NCI-H2227 treated with DMSO at 0.1 percent for 48 hours (cell line): ENCODE data around the gene DPYSL4.

Experiments used
- DNase-seq: peaks from one replicate; lab custom pipeline; 2025; lab: John Stamatoyannopoulos, UW

The DPYSL4 gene

GRCh38 chr10:132196178-132197113 is 9.7 kb downstream of the DPYSL4 start:
- no peak for DNase-seq

DNA sequence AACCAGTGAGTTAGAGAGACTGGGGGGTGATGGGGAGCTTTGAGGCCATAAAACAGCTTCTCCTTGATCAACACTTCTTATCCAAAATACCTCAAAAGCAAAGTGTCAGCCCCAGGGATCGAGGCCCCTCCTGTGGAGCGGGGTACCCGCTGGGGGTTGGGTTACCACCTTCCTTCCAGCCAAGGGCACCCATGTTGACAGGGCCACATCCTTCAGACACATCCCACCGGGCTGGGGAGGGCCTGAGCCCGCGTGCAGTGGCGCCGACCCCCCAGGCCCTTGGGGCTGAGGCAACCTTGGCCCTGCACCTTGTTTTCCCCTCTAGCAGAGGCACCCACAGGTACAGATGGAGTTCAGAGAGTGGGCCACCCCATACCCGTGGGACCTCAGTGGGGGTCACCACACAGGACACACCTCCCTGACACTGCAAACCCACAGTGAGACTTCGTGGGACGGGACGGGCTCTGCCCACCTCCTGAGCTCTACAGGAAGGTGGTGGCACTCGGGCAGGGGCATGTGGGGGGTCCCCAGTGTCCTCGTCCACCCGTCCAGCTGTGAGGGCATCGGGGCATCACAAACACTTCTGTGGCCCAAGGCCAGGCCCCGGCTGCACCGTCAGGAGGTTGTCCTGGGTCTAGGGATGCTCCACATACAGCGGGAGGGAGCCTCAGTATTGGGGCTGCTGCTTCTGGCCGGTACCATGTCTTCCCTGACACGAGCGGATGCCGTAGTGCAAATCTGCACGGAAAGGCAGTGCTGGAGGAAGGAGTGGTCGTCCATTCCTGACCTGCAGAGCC is 10.7 kb downstream of the DPYSL4 start:
- no peak for DNase-seq

GRCh38 chr10:132198068-132198370 is 11.3 kb downstream of the DPYSL4 start:
- DNase-seq: no peak

GRCh38 chr10:132198381-132199181 is 11.8 kb downstream of the DPYSL4 start:
- DNase-seq: no peak

DNA sequence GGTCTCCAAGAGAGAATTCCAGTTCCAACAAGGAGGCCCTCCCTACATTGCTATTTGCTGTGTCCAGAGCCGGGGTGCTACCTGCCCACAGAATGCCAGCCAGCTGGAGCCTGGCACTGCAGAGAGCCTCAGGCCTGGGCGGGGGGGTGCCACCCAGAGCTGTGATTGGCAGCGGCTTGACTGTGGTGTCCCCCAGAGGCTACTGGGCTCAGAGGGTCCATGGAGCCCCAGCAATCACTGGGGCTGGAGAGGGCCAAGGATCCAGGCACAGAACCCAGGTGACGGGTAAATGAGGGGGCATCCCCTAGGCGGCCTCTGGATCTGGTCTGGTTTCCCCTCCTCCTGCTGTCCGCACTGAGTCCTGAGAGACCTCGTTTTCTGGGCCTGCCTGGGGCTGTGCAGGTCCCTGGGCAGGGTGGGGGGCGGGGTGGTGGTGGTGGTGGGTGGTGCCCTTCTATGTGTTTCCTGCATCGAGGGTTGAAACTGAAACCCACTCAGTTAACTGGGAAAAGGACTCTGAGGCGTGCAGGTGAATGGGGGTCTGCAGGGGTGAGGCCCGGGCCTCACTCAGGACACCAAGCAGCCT is 12.6 kb downstream of the DPYSL4 start:
- DNase-seq: no peak

GRCh38 chr10:132199854-132200311 is 13.1 kb downstream of the DPYSL4 start:
- DNase-seq: no peak

- DNase-seq: no peak
These were observed 13.8 kb downstream of the DPYSL4 start for GRCh38 chr10:132200344-132201110.

DNA sequence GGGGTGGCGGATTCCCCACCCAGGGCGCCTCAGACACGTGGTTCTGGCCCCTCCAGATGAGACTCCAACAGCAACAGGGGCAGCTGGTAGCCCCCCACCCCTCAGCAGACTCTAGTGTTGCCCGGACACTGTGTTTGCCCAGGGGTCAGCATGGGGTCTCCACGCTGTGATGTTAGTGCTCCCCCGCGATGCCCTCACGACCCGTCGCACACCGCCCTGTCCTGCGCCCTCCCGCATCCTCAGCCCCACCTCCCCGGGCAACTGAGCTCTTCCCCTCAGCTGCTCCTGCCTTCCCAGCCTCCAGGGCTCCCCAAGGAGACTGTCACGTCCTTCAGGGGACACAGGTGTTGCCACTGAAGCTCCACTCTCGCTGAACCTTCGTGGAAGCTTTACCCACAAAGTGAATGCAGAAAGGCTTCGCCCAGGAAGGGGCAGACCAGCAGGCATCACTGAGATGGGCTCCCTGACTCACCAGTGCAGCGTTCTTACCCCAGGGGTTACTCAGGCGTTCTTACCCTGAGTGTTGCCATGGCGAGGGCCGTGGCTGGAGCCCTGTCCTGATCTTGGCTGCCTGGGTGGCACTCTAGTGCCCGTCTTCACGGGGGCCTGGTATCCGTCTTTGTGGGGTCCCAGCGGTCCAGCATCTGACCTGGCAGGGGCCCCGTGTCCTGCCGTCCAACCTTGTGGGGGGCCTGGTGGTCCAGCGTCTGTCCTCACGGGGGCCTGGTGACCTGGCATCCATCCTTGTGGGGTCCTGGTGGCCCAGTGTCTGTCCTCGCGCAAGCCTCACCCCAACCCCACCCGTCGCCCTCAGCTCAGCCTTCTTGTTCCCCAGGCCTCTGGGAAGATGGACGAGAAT is 14.6 kb downstream of the DPYSL4 start:
- DNase-seq: no peak

DNA sequence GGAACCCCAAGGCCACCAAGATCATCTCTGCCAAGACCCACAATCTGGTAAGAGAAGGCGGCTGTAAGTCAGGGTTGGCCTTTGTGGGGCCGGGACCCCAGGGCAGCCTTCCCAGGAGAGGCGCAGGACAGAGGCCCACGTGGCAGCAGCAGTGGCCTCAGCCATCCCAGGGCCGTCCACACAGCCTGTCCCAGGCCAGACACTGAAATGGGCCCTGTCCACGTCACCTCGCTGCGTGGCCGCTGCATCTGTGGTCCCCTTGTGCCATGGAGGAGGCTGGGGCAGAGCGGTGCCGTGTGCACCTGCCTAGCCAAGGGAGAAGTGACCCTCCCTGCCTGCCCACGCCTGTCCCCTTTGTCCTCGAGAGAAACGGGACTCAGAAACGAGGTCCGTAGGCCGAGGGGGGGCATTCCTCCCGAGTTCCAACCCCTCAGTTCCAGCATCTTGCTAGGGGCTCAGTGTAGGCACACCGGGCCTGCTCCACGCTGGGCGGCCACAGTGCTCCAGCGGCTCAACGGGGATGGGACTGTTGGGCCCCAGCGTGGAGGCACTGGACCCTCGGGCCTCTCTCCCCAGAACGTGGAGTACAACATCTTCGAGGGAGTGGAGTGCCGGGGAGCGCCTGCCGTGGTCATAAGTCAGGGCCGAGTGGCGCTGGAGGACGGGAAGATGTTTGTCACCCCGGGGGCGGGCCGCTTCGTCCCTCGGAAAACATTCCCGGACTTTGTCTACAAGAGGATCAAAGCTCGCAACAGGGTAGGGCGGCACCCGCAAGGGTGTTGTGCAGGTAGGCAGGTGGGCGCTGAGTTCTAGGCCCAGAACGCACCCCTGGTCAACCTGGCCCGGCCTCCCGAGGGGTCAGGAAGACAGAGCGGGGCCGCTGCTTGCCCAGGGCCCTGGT is 15.6 kb downstream of the DPYSL4 start:
- DNase-seq: no peak

DNA sequence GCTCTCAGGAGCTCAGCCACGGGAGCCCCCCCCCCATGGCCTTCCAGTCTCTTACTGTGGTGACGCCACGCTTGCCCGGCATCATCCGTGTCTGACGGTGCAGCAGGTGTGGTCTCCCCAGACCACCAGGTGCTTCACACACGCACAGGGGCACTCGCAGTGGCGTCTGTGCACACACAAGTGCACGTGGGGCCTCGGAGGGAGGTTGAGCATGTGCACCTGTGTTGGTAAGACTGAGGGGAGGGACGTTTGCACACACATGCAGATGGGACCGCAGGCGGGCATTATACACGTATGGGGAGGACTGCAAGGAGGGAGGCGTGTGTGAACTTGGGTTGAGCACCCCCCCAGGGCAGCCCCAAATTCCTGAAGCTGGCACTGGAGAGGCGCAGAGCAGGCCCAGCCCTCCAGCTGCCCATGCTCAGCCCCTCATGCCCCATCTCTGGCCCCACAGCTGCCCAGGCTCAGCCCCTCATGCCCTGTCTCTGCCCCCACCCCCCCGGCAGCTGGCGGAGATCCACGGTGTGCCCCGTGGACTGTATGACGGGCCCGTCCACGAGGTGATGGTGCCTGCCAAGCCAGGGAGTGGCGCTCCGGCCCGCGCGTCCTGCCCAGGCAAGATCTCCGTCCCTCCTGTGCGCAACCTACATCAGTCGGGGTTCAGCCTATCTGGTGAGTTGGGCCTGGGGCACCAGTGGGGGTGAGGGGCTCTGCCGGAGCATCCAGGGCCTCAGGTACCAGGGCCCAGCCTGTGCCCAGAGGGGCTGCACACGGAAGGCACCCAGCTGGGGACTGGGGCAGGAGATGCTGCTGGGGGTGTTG is 16.7 kb downstream of the DPYSL4 start:
- DNase-seq: no peak

DNA sequence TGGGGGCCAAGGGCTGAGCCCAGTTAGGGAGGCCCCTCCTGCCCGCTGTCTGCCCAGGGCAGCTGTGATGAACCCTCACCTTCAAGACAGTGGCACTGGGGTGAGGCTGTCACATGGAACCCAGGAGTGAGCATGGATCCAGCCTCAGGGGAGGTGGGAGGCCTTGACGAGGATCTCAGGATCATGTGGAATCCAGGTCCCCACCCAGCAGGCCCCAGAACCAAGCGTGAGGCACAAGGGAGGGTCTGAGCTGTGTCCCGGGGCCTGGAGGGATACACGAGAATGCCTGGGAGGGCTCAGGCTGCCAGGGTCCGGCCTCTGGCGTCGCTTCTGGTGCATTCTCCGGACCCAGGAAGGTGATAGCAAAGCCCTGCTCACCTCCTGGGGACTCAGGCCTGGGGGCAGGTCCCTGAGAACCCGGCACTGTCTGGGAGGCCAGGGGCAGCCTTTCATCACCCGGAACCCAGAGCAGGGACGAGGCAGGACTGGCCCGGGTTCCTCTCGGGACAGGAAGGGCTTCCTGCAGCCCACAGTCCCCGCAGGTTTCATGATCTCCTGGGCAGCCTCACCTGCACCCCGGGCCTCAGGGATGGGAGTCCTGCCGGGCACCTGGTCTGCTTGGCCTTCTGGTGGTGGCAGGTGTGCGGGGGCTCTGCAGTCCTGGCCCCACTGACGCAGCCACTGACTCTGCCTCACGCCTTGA is 17.5 kb downstream of the DPYSL4 start:
- no peak for DNase-seq

DNA sequence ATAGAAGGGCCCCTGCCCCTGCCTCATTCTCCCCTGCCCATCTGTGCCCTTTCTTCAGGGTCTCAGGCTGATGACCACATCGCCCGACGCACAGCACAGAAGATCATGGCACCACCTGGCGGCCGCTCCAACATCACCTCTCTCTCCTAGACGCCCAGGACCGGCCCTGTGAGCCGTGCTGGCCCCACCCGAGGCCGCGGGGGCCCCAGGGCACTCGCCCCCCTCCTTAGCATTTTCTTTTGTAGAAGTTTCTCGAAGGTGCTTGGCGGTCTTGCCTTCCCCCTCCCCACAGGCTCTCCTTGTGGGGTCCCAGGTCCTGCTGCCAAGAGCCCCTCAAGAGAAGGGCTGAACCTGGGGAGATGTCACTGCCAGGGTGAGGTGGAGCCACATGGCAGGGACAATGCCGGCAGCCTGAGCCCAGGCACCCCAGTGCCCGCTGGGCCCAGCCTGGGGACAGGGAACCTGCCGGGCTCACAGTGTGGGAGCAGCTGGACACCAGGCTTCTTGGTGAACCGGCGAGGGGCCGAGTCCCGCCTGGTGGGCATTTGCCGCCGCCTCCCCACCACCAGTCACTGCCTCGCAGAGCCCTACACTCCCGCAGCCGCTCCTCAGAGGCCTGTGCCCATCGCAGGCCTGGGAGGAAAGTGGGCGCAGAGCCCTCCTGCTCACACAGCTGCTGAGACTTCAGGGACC is 18.2 kb downstream of the DPYSL4 start:
- no peak for DNase-seq

DNA sequence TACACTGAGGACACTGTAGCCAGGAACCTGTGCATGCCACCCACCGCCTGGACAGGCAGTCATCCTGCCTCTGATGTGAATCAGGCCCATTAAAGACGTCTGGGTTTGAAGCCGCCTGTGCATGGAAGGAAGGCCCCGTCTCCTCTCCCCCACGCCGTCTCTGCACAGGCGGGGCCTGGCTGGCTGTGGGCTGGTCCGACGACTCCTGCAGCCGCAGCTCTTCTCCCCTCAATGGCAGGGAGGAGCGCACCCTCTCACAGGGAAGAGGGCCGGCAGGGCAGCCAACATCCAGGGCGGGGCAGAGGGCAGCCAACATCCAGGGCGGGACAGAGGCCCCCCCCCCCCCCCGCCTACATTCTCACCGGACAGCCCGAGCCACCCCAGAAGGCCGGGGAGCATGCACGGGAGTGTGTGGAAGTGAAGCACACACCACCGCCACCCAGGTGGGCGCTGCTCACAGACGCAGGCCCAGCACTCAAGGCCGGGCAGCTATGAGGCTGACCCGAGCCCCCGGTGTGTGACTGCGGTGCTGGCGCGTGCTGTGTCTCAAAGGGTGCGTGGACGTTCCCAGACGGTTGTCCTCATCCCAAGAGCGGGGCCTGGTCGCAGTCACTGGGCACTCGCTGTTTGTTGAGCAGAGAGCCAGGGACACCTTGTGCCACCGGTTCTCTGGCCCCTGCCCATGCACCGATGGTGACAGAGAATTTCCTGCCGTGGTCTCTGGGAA is 19.1 kb downstream of the DPYSL4 start:
- DNase-seq: no peak

- DNase-seq: no peak
These were observed 19.6 kb downstream of the DPYSL4 start for GRCh38 chr10:132206377-132206745.

DNA sequence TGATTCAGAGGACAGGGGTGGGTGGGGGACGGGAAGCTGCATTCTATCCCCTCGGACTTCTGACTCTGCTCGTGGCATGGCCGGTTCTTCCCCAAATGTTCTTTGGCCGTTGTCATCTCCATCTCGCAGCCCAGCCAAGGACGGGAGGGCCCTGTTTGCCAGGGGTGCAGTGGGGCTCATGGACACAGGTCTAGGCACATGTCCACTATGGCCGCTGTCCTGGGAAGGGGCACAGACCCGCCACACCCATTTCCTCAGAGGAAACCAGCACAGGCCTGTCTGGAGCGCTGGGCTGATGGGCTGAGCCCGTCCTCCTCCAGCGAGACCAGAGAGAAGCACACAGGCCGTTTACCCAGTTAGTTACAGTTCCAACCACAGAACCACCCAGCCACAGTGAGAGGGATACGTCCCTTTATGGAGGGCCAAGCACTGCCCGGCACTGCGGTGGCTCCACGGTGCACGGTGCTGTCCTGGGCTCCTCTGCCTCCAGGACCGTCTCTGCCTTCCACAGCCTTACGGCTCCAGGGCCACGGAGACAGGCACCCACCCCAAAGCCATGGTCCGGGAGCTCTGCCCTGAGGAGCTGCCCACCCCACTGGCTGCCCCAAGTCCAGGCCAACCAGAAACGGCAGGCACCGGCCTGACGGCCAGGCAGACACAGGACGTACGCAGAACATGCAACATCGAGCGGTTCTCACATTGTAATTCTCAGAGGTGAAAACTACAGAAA is 20.2 kb downstream of the DPYSL4 start:
- no peak for DNase-seq
